Activated CD8-positive, alpha-beta T cell treated with anti-CD3 and anti-CD28 coated beads for 36 hours (primary cell): Measurements from ENCODE around the gene MPZL3. TPM values are rescaled to one million over a fixed set of nuclear protein-coding genes. Genes with fewer than 3 reads are reported as not detected.

Experiments used
- ATAC-seq: fragments of 200-7000 bp; cut with Tn5 transposase; one replicate; pipeline ENCODE4 v1.10.0; 2021; ENCODE audit warnings: mild to moderate bottlenecking, moderate library complexity
- CTCF ChIA-PET: fragments of 350-600 bp; sonication (Branson Sonifier 250); formaldehyde crosslinking; loops from one replicate; lab custom pipeline; 2021; ENCODE audit warnings: antibody characterized with exemption; lab: Charles Lee
- POLR2A ChIA-PET: fragments of 350-600 bp; sonication (Branson Sonifier 250); formaldehyde crosslinking; loops from one replicate; lab custom pipeline; 2021; ENCODE audit warnings: antibody characterized with exemption; lab: Charles Lee
- DNase-seq: peaks from one replicate; pipeline ENCODE4 v3.0.0-alpha.2; 2020
- H3K27ac Mint-ChIP-seq: one replicate; pipeline ENCODE4 v1.8.0; 2021; ENCODE audit warnings: mild to moderate bottlenecking, mixed read lengths
- H3K27me3 Mint-ChIP-seq: one replicate; pipeline ENCODE4 v1.8.0; 2021; ENCODE audit warnings: mixed read lengths
- H3K36me3 Mint-ChIP-seq: one replicate; pipeline ENCODE4 v1.8.0; 2021; ENCODE audit warnings: low read depth, mixed read lengths
- H3K4me1 Mint-ChIP-seq: one replicate; pipeline ENCODE4 v1.8.0; 2021; ENCODE audit warnings: low read depth, mixed read lengths
- H3K4me3 Mint-ChIP-seq: one replicate; pipeline ENCODE4 v1.8.0; 2021; ENCODE audit warnings: mild to moderate bottlenecking, moderate library complexity, mixed read lengths
- H3K9me3 Mint-ChIP-seq: one replicate; pipeline ENCODE4 v1.8.0; 2021; ENCODE audit warnings: mixed read lengths
- intact Hi-C: fragments of 100-400 bp; cut with micrococcal nuclease; formaldehyde crosslinking; loops from one replicate; pipeline ENCODE4 v1.10.0; 2022
- total RNA-seq, 2 experiments: library from RNA; stranded (reverse); gene quantifications; one replicate each; pipeline ENCODE4 v1.2.3, GENCODE V29; 2021
- TF ChIP-seq, protein P1 (sequence below): fragments of 200-600 bp; IDR thresholded peaks from one replicate; pipeline ENCODE4 v1.8.0; 2022; ENCODE audit warnings: antibody characterized with exemption, mild to moderate bottlenecking

Gene MPZL3
- total RNA-seq, 2 experiments from 2014 or later: 51.1 to 51.7 TPM

DNA sequence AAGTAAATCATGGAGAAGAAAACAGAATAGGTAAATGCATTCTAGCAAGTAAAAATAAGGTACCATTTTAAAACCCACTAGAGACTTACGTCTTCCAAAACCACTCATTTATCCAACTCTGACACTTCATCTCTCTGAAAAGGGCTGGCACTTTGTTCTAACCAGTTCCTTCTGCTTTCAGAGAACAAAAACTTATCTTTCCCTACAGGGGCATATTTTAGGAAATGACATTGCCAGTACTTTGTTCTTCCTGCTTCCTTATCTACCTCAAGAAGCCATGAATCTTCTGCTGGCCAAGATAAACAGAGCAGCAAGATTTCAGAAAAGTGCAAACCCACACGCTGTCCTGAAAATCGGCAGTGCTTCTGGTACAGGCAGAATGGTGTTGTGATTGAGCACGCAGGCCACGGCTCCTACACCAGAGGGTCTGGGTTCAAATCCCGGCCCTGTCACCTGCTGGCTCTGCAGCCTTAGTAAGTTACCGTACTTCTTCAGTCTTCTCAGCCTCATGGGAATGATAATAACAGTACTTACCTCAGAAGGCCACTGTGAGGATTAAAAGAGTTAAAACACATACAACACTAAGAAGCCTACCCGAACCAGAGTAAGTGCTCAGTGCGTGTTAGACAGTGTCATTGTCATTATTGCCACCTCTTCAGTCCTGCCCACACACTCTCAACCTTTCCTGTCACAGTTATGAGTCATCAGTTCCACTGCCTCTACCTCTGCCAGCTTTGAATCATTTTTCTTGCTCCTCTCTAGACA lies 11.0 kb downstream of the MPZL3 start:
- CTCF ChIA-PET: interaction anchor here (0.9 to 2.5 kb wide), 14 partner anchors 10 to 70 kb away, joined by 3 to 24 read pairs (median 4); partner anchors contain the start of genes JAML and MPZL3
- POLR2A ChIA-PET: interaction anchor here (0.6 to 9.4 kb wide), 18 partner anchors 10 to 1708 kb away, joined by 3 to 364 read pairs (median 6); partner anchors contain the start of genes JAML, MPZL3 and UBE4A
- DNase-seq: peak; percentile 85
- intact Hi-C loops: loop anchor here (2.0 kb wide), 1 partner anchor 14 kb away; no protein-coding TSS in a partner anchor
- H3K4me3 Mint-ChIP-seq: peak overlapping the region; percentile 86
- peak; percentile 82 for ATAC-seq
- H3K4me1 Mint-ChIP-seq: peaks cover 78% of the 10 kb centered on the region
- H3K27me3 Mint-ChIP-seq: no peaks in the 10 kb centered on the region
- H3K27ac Mint-ChIP-seq: peak overlapping the region; percentile 97
- H3K36me3 Mint-ChIP-seq: peaks cover 67% of the 10 kb centered on the region
- no peaks in the 10 kb centered on the region for H3K9me3 Mint-ChIP-seq
- TF ChIP-seq, protein P1, sequence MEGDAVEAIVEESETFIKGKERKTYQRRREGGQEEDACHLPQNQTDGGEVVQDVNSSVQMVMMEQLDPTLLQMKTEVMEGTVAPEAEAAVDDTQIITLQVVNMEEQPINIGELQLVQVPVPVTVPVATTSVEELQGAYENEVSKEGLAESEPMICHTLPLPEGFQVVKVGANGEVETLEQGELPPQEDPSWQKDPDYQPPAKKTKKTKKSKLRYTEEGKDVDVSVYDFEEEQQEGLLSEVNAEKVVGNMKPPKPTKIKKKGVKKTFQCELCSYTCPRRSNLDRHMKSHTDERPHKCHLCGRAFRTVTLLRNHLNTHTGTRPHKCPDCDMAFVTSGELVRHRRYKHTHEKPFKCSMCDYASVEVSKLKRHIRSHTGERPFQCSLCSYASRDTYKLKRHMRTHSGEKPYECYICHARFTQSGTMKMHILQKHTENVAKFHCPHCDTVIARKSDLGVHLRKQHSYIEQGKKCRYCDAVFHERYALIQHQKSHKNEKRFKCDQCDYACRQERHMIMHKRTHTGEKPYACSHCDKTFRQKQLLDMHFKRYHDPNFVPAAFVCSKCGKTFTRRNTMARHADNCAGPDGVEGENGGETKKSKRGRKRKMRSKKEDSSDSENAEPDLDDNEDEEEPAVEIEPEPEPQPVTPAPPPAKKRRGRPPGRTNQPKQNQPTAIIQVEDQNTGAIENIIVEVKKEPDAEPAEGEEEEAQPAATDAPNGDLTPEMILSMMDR: no peak

DNA sequence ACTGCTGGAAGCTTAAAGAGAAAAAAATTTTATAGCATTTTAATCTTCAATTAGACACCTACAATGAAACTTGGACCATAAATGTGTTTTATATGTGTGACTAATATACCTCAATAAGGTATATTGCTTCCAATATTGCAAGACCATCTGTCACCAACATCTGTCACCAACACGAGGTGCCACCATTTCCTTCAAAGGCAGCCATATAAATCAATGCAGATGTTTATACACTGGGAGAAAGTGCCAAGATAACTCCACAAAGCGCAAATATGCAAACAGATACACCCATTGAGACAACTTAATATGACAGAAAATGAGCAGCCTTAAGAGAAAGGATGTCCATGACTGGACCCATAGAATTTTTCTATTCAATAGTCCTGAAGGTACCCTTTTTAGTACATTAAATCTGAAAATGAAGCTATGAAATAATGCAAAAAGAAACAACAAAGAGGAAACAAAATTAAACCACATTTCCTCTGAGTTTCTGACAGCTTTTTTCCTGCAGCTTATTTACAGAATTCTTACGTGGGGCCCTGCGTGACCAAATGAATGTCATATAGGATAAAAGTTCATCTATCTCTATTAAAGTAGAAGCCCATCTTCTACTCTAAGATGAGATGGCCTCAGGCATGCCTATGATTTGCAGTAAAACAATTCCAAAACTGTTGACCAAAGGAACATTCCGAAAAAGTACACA lies 12.5 kb downstream of the MPZL3 start:
- CTCF ChIA-PET: interaction anchor here (0.8 to 1.6 kb wide), 17 partner anchors 10 to 1009 kb away, joined by 3 to 12 read pairs (median 4); partner anchors contain the start of gene JAML
- DNase-seq (peak; percentile 46), ATAC-seq (no peak)
- peak overlapping the region; percentile 86 for H3K4me3 Mint-ChIP-seq
- H3K36me3 Mint-ChIP-seq: peaks cover 72% of the 10 kb centered on the region
- H3K9me3 Mint-ChIP-seq: no peaks in the 10 kb centered on the region
- H3K4me1 Mint-ChIP-seq: peaks cover 69% of the 10 kb centered on the region
- POLR2A ChIA-PET: interaction anchor here (0.7 to 9.4 kb wide), 14 partner anchors 9 to 99 kb away, joined by 3 to 364 read pairs (median 8); partner anchors contain the start of genes JAML and MPZL3
- intact Hi-C loops: loop anchor here (2.0 to 5.0 kb wide), 2 partner anchors 13 to 37 kb away; no protein-coding TSS in a partner anchor
- TF ChIP-seq, protein P1: no peak
- H3K27me3 Mint-ChIP-seq: no peaks in the 10 kb centered on the region
- peak overlapping the region; percentile 97 for H3K27ac Mint-ChIP-seq

- ChIA-PET POLR2A (interaction anchor here (0.6 to 9.4 kb wide), 13 partner anchors 8 to 195 kb away, joined by 3 to 364 read pairs (median 13); partner anchors contain the start of genes JAML and MPZL3), CTCF (interaction anchor here (0.8 to 1.6 kb wide), 11 partner anchors 9 to 1009 kb away, joined by 3 to 12 read pairs (median 4); partner anchors contain the start of gene JAML)
- DNase-seq (peak; percentile 41), ATAC-seq (peak; percentile 14)
- Mint-ChIP-seq H3K9me3 (no peaks in the 10 kb centered on the region), H3K4me1 (peaks cover 62% of the 10 kb centered on the region), H3K27me3 (no peaks in the 10 kb centered on the region), H3K4me3 (peak overlapping the region; percentile 86), H3K27ac (peak overlapping the region; percentile 97), H3K36me3 (peaks cover 72% of the 10 kb centered on the region)
- TF ChIP-seq, protein P1: no peak
- intact Hi-C loops: loop anchor here (5.0 kb wide), 1 partner anchor 37 kb away; no protein-coding TSS in a partner anchor
Observed at GRCh38 chr11:118238929-118239328, 13.2 kb downstream of the MPZL3 start.

GRCh38 chr11:118238421-118238820 lies 13.7 kb downstream of the MPZL3 start:
- Mint-ChIP-seq H3K4me3 (peak overlapping the region; percentile 86), H3K27me3 (no peaks in the 10 kb centered on the region), H3K36me3 (peaks cover 77% of the 10 kb centered on the region), H3K9me3 (no peaks in the 10 kb centered on the region), H3K27ac (peak overlapping the region; percentile 97), H3K4me1 (peaks cover 57% of the 10 kb centered on the region)
- CTCF ChIA-PET: interaction anchor here (0.8 kb wide), 1 partner anchor 21 kb away, joined by 3 read pairs; no protein-coding TSS in a partner anchor
- DNase-seq (no peak), ATAC-seq (no peak)
- intact Hi-C loops: loop anchor here (5.0 kb wide), 1 partner anchor 36 kb away; no protein-coding TSS in a partner anchor
- POLR2A ChIA-PET: interaction anchor here (0.6 to 9.4 kb wide), 7 partner anchors 7 to 196 kb away, joined by 3 to 364 read pairs (median 24); partner anchors contain the start of gene JAML
- TF ChIP-seq, protein P1: no peak
